Lower leg skin (tissue), 3 donors: ENCODE measurements around the gene OSGIN1.

Source experiments
- CTCF ChIP-seq, 3 donors: fragments of 450-650 bp; IDR thresholded peaks; one replicate each; pipeline ENCODE4 v1.5.1; 2016; ENCODE audit warnings: antibody characterized with exemption in 3 of 3, mild to moderate bottlenecking in 3 of 3, moderate library complexity in 2 of 3
- POLR2A ChIP-seq, 2 donors: fragments of 450-650 bp; IDR thresholded peaks; one replicate each; pipeline ENCODE4 v1.6.1; 2016 to 2017; ENCODE audit warnings: antibody characterized with exemption in 2 of 2, mild to moderate bottlenecking in 1 of 2, moderate library complexity in 1 of 2

GRCh38 chr16:84003038-84003437, 50.0 kb downstream of the OSGIN1 start:
- TF ChIP-seq CTCF (IDR thresholded peaks at IDR 0.05) = no peak
- no peak for TF ChIP-seq POLR2A (IDR thresholded peaks at IDR 0.05)
